MV-4-11 (cell line): Measurements from ENCODE around the gene TLX1.

Experiments used
- DNase-seq: peaks from one replicate; lab custom pipeline; 2025; lab: John Stamatoyannopoulos, UW

The TLX1 gene

GRCh38 chr10:101130984-101131961, at the start of gene TLX1:
TSS of gene TLX1 (plus strand) at chr10:101131300. CDS start at chr10:101131542, 242 bp downstream.
- peak; percentile 24 for DNase-seq

- DNase-seq, result no peak
Measured at GRCh38 chr10:101085846-101086245, 45.3 kb upstream of the TLX1 start.

- DNase-seq, result no peak
Measured at GRCh38 chr10:101087376-101087775, 43.7 kb upstream of the TLX1 start.

GRCh38 chr10:101087965-101088364, 43.1 kb upstream of the TLX1 start:
- DNase-seq, result no peak

- no peak for DNase-seq
Measured at GRCh38 chr10:101089520-101090299, 41.4 kb upstream of the TLX1 start.

- DNase-seq, result no peak
Measured at GRCh38 chr10:101090597-101090996, 40.5 kb upstream of the TLX1 start.

- no peak for DNase-seq
Measured at GRCh38 chr10:101091546-101092290, 39.4 kb upstream of the TLX1 start.

- no peak for DNase-seq
Measured at GRCh38 chr10:101092881-101093354, 38.2 kb upstream of the TLX1 start.

- DNase-seq, result no peak
Measured at GRCh38 chr10:101094121-101094879, 36.8 kb upstream of the TLX1 start.

- no peak for DNase-seq
Measured at GRCh38 chr10:101095004-101095403, 36.1 kb upstream of the TLX1 start.

GRCh38 chr10:101095550-101096213, 35.4 kb upstream of the TLX1 start:
- peak; percentile 23 for DNase-seq

GRCh38 chr10:101096378-101096777, 34.7 kb upstream of the TLX1 start:
- DNase-seq, result no peak

- DNase-seq, result no peak
Measured at GRCh38 chr10:101097881-101098280, 33.2 kb upstream of the TLX1 start.

GRCh38 chr10:101099901-101100300, 31.2 kb upstream of the TLX1 start:
- DNase-seq, result no peak

- DNase-seq, result no peak
Measured at GRCh38 chr10:101101372-101101881, 29.7 kb upstream of the TLX1 start.

- DNase-seq, result peak; percentile 19
Measured at GRCh38 chr10:101103430-101103829, 27.7 kb upstream of the TLX1 start.

- no peak for DNase-seq
Measured at GRCh38 chr10:101106351-101106750, 24.7 kb upstream of the TLX1 start.

- DNase-seq, result no peak
Measured at GRCh38 chr10:101107771-101108170, 23.3 kb upstream of the TLX1 start.

GRCh38 chr10:101110856-101111523, 20.1 kb upstream of the TLX1 start:
- no peak for DNase-seq

- no peak for DNase-seq
Measured at GRCh38 chr10:101111547-101111946, 19.6 kb upstream of the TLX1 start.
